Activated naive CD4-positive, alpha-beta T cell treated with anti-CD3 and anti-CD28 coated beads, Interleukin-2, amount 10 ng/mL, durations not matched to agents 7 days and 5 days (primary cell): Measurements from ENCODE around the gene OGFR.
"Not testable (repeated sequence)": the region's sequence is repeated elsewhere in the genome, so short reads cannot be mapped to it uniquely, and the experiment has no call there.

Source experiments
- CTCF ChIA-PET: fragments of 350-600 bp; sonication (Branson Sonifier 250); formaldehyde crosslinking; loops from one replicate; lab custom pipeline; 2021; ENCODE audit warnings: antibody characterized with exemption; lab: Charles Lee
- DNase-seq: peaks from one replicate; pipeline ENCODE4 v3.0.0-alpha.2; 2020
- H3K27ac Mint-ChIP-seq: one replicate; pipeline ENCODE4 v1.8.0; 2021; ENCODE audit warnings: mild to moderate bottlenecking, moderate library complexity, mixed read lengths
- H3K27me3 Mint-ChIP-seq: one replicate; pipeline ENCODE4 v1.8.0; 2021; ENCODE audit warnings: mild to moderate bottlenecking, mixed read lengths
- H3K36me3 Mint-ChIP-seq: one replicate; pipeline ENCODE4 v1.8.0; 2021; ENCODE audit warnings: mixed read lengths
- H3K4me1 Mint-ChIP-seq: one replicate; pipeline ENCODE4 v1.8.0; 2021; ENCODE audit warnings: mixed read lengths
- H3K4me3 Mint-ChIP-seq: one replicate; pipeline ENCODE4 v1.8.0; 2021; ENCODE audit warnings: mild to moderate bottlenecking, moderate library complexity, mixed read lengths
- H3K9me3 Mint-ChIP-seq: one replicate; pipeline ENCODE4 v1.8.0; 2021; ENCODE audit warnings: mixed read lengths

Gene OGFR

GRCh38 chr20:62839261-62839660, 34.6 kb downstream of the OGFR start:
- Mint-ChIP-seq H3K4me3 (no peak overlapping the region), H3K36me3 (no peaks in the 10 kb centered on the region), H3K27ac (no peak overlapping the region), H3K27me3 (peaks cover 27% of the 10 kb centered on the region), H3K9me3 (no peaks in the 10 kb centered on the region), H3K4me1 (no peaks in the 10 kb centered on the region)
- DNase-seq = no peak
- CTCF ChIA-PET = interaction anchor here (0.6 kb wide), 1 partner anchor 11 kb away, joined by 5 read pairs; no protein-coding TSS in a partner anchor

GRCh38 chr20:62839816-62840215, 35.2 kb downstream of the OGFR start:
- no peaks in the 10 kb centered on the region for H3K4me1 Mint-ChIP-seq
- H3K27me3 Mint-ChIP-seq = peaks cover 26% of the 10 kb centered on the region
- H3K4me3 Mint-ChIP-seq = no peak overlapping the region
- no peaks in the 10 kb centered on the region for H3K9me3 Mint-ChIP-seq
- DNase-seq = no peak
- no peak overlapping the region for H3K27ac Mint-ChIP-seq
- CTCF ChIA-PET = no interaction called here
- H3K36me3 Mint-ChIP-seq = no peaks in the 10 kb centered on the region

- Mint-ChIP-seq H3K4me3 (no peak overlapping the region), H3K9me3 (no peaks in the 10 kb centered on the region), H3K27me3 (peaks cover 20% of the 10 kb centered on the region), H3K4me1 (no peaks in the 10 kb centered on the region), H3K27ac (no peak overlapping the region), H3K36me3 (no peaks in the 10 kb centered on the region)
- no peak for DNase-seq
- CTCF ChIA-PET = no interaction called here
Measured at GRCh38 chr20:62840244-62841197, 35.9 kb downstream of the OGFR start.

- Mint-ChIP-seq H3K9me3 (no peaks in the 10 kb centered on the region), H3K4me3 (no peak overlapping the region), H3K27ac (no peak overlapping the region), H3K36me3 (no peaks in the 10 kb centered on the region), H3K4me1 (no peaks in the 10 kb centered on the region), H3K27me3 (peaks cover 9% of the 10 kb centered on the region)
- no peak for DNase-seq
- CTCF ChIA-PET = interaction anchor here (0.7 to 1.0 kb wide), 2 partner anchors 10 to 13 kb away, joined by 3 read pairs; no protein-coding TSS in a partner anchor
Measured at GRCh38 chr20:62841705-62842212, 37.1 kb downstream of the OGFR start.

GRCh38 chr20:62843656-62844055, 39.0 kb downstream of the OGFR start:
- Mint-ChIP-seq H3K4me1 (no peaks in the 10 kb centered on the region), H3K9me3 (no peaks in the 10 kb centered on the region), H3K27me3 (peaks cover 4% of the 10 kb centered on the region), H3K4me3 (no peak overlapping the region), H3K36me3 (no peaks in the 10 kb centered on the region), H3K27ac (no peak overlapping the region)
- no peak for DNase-seq
- CTCF ChIA-PET = no interaction called here

GRCh38 chr20:62844182-62844581, 39.5 kb downstream of the OGFR start:
- no peaks in the 10 kb centered on the region for H3K9me3 Mint-ChIP-seq
- no peaks in the 10 kb centered on the region for H3K4me1 Mint-ChIP-seq
- CTCF ChIA-PET = no interaction called here
- H3K36me3 Mint-ChIP-seq = no peaks in the 10 kb centered on the region
- no peak overlapping the region for H3K27ac Mint-ChIP-seq
- peaks cover 4% of the 10 kb centered on the region for H3K27me3 Mint-ChIP-seq
- no peak for DNase-seq
- H3K4me3 Mint-ChIP-seq = no peak overlapping the region

GRCh38 chr20:62845416-62846160, 41.0 kb downstream of the OGFR start:
- Mint-ChIP-seq H3K27me3 (no peaks in the 10 kb centered on the region), H3K36me3 (no peaks in the 10 kb centered on the region), H3K27ac (no peak overlapping the region), H3K9me3 (no peaks in the 10 kb centered on the region), H3K4me3 (no peak overlapping the region), H3K4me1 (no peaks in the 10 kb centered on the region)
- CTCF ChIA-PET = interaction anchor here (0.6 kb wide), 1 partner anchor 84 kb away, joined by 3 read pairs; no protein-coding TSS in a partner anchor
- DNase-seq = no peak

- Mint-ChIP-seq H3K9me3 (no peaks in the 10 kb centered on the region), H3K4me3 (no peak overlapping the region), H3K36me3 (no peaks in the 10 kb centered on the region), H3K4me1 (no peaks in the 10 kb centered on the region), H3K27me3 (no peaks in the 10 kb centered on the region), H3K27ac (no peak overlapping the region)
- DNase-seq = no peak
- CTCF ChIA-PET = interaction anchor here (0.6 to 0.7 kb wide), 2 partner anchors 84 to 377 kb away, joined by 3 read pairs; no protein-coding TSS in a partner anchor
Measured at GRCh38 chr20:62846166-62846890, 41.7 kb downstream of the OGFR start.

GRCh38 chr20:62848917-62849316, 44.3 kb downstream of the OGFR start:
- not testable (repeated sequence) for H3K27ac Mint-ChIP-seq, H3K9me3 Mint-ChIP-seq, H3K4me1 Mint-ChIP-seq, H3K27me3 Mint-ChIP-seq, DNase-seq, H3K4me3 Mint-ChIP-seq, H3K36me3 Mint-ChIP-seq
- CTCF ChIA-PET = interaction anchor here (0.7 to 1.3 kb wide), 2 partner anchors 10 to 80 kb away, joined by 4 to 5 read pairs; no protein-coding TSS in a partner anchor

GRCh38 chr20:62849431-62849830, 44.8 kb downstream of the OGFR start:
- CTCF ChIA-PET = interaction anchor here (0.6 to 1.3 kb wide), 3 partner anchors 10 to 80 kb away, joined by 4 to 5 read pairs (median 5); no protein-coding TSS in a partner anchor
- no peaks in the 10 kb centered on the region for H3K27me3 Mint-ChIP-seq
- no peaks in the 10 kb centered on the region for H3K9me3 Mint-ChIP-seq
- no peak overlapping the region for H3K27ac Mint-ChIP-seq
- no peak for DNase-seq
- H3K4me3 Mint-ChIP-seq = no peak overlapping the region
- no peaks in the 10 kb centered on the region for H3K4me1 Mint-ChIP-seq
- H3K36me3 Mint-ChIP-seq = peaks cover 10% of the 10 kb centered on the region

GRCh38 chr20:62850333-62850974, 45.8 kb downstream of the OGFR start:
- no peak overlapping the region for H3K4me3 Mint-ChIP-seq
- no peaks in the 10 kb centered on the region for H3K9me3 Mint-ChIP-seq
- no peak overlapping the region for H3K27ac Mint-ChIP-seq
- H3K4me1 Mint-ChIP-seq = no peaks in the 10 kb centered on the region
- H3K27me3 Mint-ChIP-seq = no peaks in the 10 kb centered on the region
- peaks cover 12% of the 10 kb centered on the region for H3K36me3 Mint-ChIP-seq
- CTCF ChIA-PET = no interaction called here
- no peak for DNase-seq

GRCh38 chr20:62852196-62852595, 47.6 kb downstream of the OGFR start:
- no peaks in the 10 kb centered on the region for H3K9me3 Mint-ChIP-seq

GRCh38 chr20:62852841-62853240, 48.2 kb downstream of the OGFR start:
- H3K27ac Mint-ChIP-seq = no peak overlapping the region
- H3K9me3 Mint-ChIP-seq = no peaks in the 10 kb centered on the region
- no peaks in the 10 kb centered on the region for H3K4me1 Mint-ChIP-seq
- CTCF ChIA-PET = no interaction called here
- no peaks in the 10 kb centered on the region for H3K27me3 Mint-ChIP-seq
- peaks cover 19% of the 10 kb centered on the region for H3K36me3 Mint-ChIP-seq
- no peak for DNase-seq
- no peak overlapping the region for H3K4me3 Mint-ChIP-seq

More at GRCh38 chr20:62852196-62852595, 47.6 kb downstream of the OGFR start:
- CTCF ChIA-PET = interaction anchor here (0.8 kb wide), 1 partner anchor 10 kb away, joined by 3 read pairs; no protein-coding TSS in a partner anchor
- DNase-seq = no peak
- H3K4me1 Mint-ChIP-seq = no peaks in the 10 kb centered on the region
- H3K27me3 Mint-ChIP-seq = no peaks in the 10 kb centered on the region
- no peak overlapping the region for H3K27ac Mint-ChIP-seq
- H3K4me3 Mint-ChIP-seq = no peak overlapping the region
- H3K36me3 Mint-ChIP-seq = peaks cover 16% of the 10 kb centered on the region
